Measurements from ENCODE around the gene ADARB2. TPM values are rescaled to one million over a fixed set of nuclear protein-coding genes. Genes with fewer than 3 reads are reported as not detected.
A peak's percentile ranks its signal among the peaks of the same experiment; 100 is the strongest.

ADARB2 gene
- total and polyA plus RNA-seq, 4 experiments from 2014 or later: 13.5 to 14.1 TPM; not detected in 2

GRCh38 chr10:1208366-1209311 is 528.7 kb downstream of the ADARB2 start:
- Mint-ChIP-seq H3K9me3 (no peaks in the 10 kb centered on the region), H3K36me3 (no peaks in the 10 kb centered on the region), H3K27me3 (no peaks in the 10 kb centered on the region), H3K4me1 (peaks cover 0 to 3% (median 1%) of the 10 kb centered on the region in 4 donors), H3K4me3 (no peak overlapping the region), H3K27ac (no peak overlapping the region)
- Histone ChIP-seq H3K36me3 (ENCODE audit: insufficient read depth, low read length) (no peaks in the 10 kb centered on the region), H3K4me1 (ENCODE audit: insufficient read depth, low read length) (no peaks in the 10 kb centered on the region), H3K4me3 (ENCODE audit: low read length in 2 of 2) (no peak overlapping the region), H3K27ac (ENCODE audit: low read depth, low read length) (no peak overlapping the region), H3K9me3 (ENCODE audit: control insufficient read depth in 1 of 2, low read length in 2 of 2) (no peaks in the 10 kb centered on the region), H3K27me3 (ENCODE audit: insufficient read depth, low read length) (no peaks in the 10 kb centered on the region)
- POLR2A ChIA-PET (ENCODE audit: partially characterized antibody): no interaction called here
- no peak for DNase-seq
- CTCF ChIA-PET (ENCODE audit: partially characterized antibody): no interaction called here
- intact Hi-C loops (cut with micrococcal nuclease): no loop called here

DNA sequence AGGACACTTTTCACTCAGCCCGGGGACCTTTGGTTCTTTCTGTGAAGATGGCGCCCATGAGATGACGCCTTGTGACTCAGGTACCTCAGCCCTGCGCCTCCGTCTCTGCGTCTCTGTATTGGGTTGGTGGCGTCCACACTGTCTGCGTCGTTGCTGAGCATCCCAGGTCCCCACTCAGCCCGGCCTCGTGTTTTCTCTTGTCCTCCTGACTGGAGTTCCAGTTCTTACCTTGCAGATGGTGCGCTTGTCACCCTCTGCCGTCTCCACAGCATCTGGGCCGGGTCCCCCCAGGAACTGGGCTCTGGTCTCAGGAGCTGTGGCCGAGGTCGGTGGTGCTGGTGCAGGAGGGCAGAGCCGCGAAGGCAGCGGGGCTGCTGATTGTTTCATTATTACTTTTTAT is 530.7 kb downstream of the ADARB2 start:
- no peak overlapping the region for H3K4me3 ChIP-seq (ENCODE audit: low read length in 2 of 2)
- H3K27me3 Mint-ChIP-seq: no peaks in the 10 kb centered on the region
- H3K27ac ChIP-seq (ENCODE audit: low read depth, low read length): no peak overlapping the region
- POLR2A ChIA-PET (ENCODE audit: partially characterized antibody): no interaction called here
- intact Hi-C loops (cut with micrococcal nuclease): no loop called here
- peaks cover 0 to 3% (median 1%) of the 10 kb centered on the region in 4 donors for H3K4me1 Mint-ChIP-seq
- no peak overlapping the region for H3K27ac Mint-ChIP-seq
- no peaks in the 10 kb centered on the region for H3K4me1 ChIP-seq (ENCODE audit: insufficient read depth, low read length)
- H3K36me3 ChIP-seq (ENCODE audit: insufficient read depth, low read length): no peaks in the 10 kb centered on the region
- no peak overlapping the region for H3K4me3 Mint-ChIP-seq
- H3K9me3 Mint-ChIP-seq: no peaks in the 10 kb centered on the region
- no peak for DNase-seq
- no peaks in the 10 kb centered on the region for H3K9me3 ChIP-seq (ENCODE audit: control insufficient read depth in 1 of 2, low read length in 2 of 2)
- CTCF ChIA-PET (ENCODE audit: partially characterized antibody): no interaction called here
- H3K27me3 ChIP-seq (ENCODE audit: insufficient read depth, low read length): no peaks in the 10 kb centered on the region
- H3K36me3 Mint-ChIP-seq: no peaks in the 10 kb centered on the region

GRCh38 chr10:1206101-1206500 is 531.2 kb downstream of the ADARB2 start:
- Histone ChIP-seq H3K36me3 (ENCODE audit: insufficient read depth, low read length) (no peaks in the 10 kb centered on the region), H3K4me1 (ENCODE audit: insufficient read depth, low read length) (no peaks in the 10 kb centered on the region), H3K9me3 (ENCODE audit: control insufficient read depth in 1 of 2, low read length in 2 of 2) (no peaks in the 10 kb centered on the region), H3K27me3 (ENCODE audit: insufficient read depth, low read length) (no peaks in the 10 kb centered on the region), H3K4me3 (ENCODE audit: low read length in 2 of 2) (no peak overlapping the region), H3K27ac (ENCODE audit: low read depth, low read length) (no peak overlapping the region)
- H3K4me1 Mint-ChIP-seq: peaks cover 0 to 3% (median under 1%) of the 10 kb centered on the region in 4 donors
- H3K4me3 Mint-ChIP-seq: no peak overlapping the region
- ChIA-PET POLR2A (ENCODE audit: partially characterized antibody) (no interaction called here), CTCF (ENCODE audit: partially characterized antibody) (no interaction called here)
- H3K27me3 Mint-ChIP-seq: no peaks in the 10 kb centered on the region
- DNase-seq: no peak
- intact Hi-C loops (cut with micrococcal nuclease): no loop called here
- no peaks in the 10 kb centered on the region for H3K9me3 Mint-ChIP-seq
- H3K27ac Mint-ChIP-seq: peak overlapping the region in 1 of 7 donors; percentile 74
- H3K36me3 Mint-ChIP-seq: no peaks in the 10 kb centered on the region

DNA sequence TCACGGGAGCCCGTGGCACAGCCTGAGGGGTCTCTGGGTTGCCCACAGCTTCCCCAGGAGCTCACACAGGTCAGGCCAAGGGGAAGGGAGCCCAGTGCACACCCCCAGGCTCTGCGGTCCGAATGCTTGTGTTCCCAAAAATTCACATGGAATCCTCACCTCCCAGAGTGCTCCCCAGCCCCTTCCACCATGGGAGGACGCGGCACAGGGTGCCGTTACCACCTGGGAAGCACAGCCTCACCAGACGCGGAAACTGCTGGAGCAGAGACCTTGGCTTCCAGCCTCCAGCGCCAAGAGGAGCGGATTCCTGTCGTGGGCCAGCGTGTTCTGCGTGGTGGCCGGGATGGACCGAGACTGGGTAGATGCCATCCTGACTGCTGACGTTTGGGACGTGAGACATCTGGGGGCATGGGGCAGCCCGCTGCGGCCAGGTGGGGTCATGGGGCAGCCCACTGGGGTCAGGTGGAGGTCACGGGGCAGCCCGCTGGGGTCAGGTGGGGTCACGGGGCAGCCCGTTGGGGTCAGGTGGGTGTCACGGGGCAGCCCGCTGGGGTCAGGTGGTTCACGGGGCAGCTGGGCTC is 531.8 kb downstream of the ADARB2 start:
- H3K4me1 ChIP-seq (ENCODE audit: insufficient read depth, low read length): no peaks in the 10 kb centered on the region
- no peak overlapping the region for H3K4me3 Mint-ChIP-seq
- no peaks in the 10 kb centered on the region for H3K36me3 Mint-ChIP-seq
- peaks cover 0 to 3% (median 0%) of the 10 kb centered on the region in 4 donors for H3K4me1 Mint-ChIP-seq
- ChIA-PET POLR2A (ENCODE audit: partially characterized antibody) (no interaction called here), CTCF (ENCODE audit: partially characterized antibody) (no interaction called here)
- no peak overlapping the region for H3K27ac Mint-ChIP-seq
- intact Hi-C loops (cut with micrococcal nuclease): no loop called here
- no peaks in the 10 kb centered on the region for H3K36me3 ChIP-seq (ENCODE audit: insufficient read depth, low read length)
- H3K9me3 ChIP-seq (ENCODE audit: control insufficient read depth in 1 of 2, low read length in 2 of 2): no peaks in the 10 kb centered on the region
- H3K4me3 ChIP-seq (ENCODE audit: low read length in 2 of 2): no peak overlapping the region
- H3K27ac ChIP-seq (ENCODE audit: low read depth, low read length): no peak overlapping the region
- no peaks in the 10 kb centered on the region for H3K9me3 Mint-ChIP-seq
- no peaks in the 10 kb centered on the region for H3K27me3 ChIP-seq (ENCODE audit: insufficient read depth, low read length)
- no peaks in the 10 kb centered on the region for H3K27me3 Mint-ChIP-seq
- no peak for DNase-seq

GRCh38 chr10:1204434-1205326 is 532.6 kb downstream of the ADARB2 start:
- no peak overlapping the region for H3K27ac Mint-ChIP-seq
- POLR2A ChIA-PET (ENCODE audit: partially characterized antibody): no interaction called here

GRCh38 chr10:1203704-1204103 is 533.6 kb downstream of the ADARB2 start:
- Mint-ChIP-seq H3K4me1 (no peaks in the 10 kb centered on the region), H3K9me3 (no peaks in the 10 kb centered on the region), H3K27ac (no peak overlapping the region), H3K36me3 (no peaks in the 10 kb centered on the region), H3K4me3 (no peak overlapping the region), H3K27me3 (no peaks in the 10 kb centered on the region)
- Histone ChIP-seq H3K36me3 (ENCODE audit: insufficient read depth, low read length) (no peaks in the 10 kb centered on the region), H3K9me3 (ENCODE audit: control insufficient read depth in 1 of 2, low read length in 2 of 2) (no peaks in the 10 kb centered on the region), H3K4me3 (ENCODE audit: low read length in 2 of 2) (no peak overlapping the region), H3K4me1 (ENCODE audit: insufficient read depth, low read length) (no peaks in the 10 kb centered on the region), H3K27ac (ENCODE audit: low read depth, low read length) (no peak overlapping the region), H3K27me3 (ENCODE audit: insufficient read depth, low read length) (no peaks in the 10 kb centered on the region)
- DNase-seq: no peak
- intact Hi-C loops (cut with micrococcal nuclease): no loop called here
- CTCF ChIA-PET (ENCODE audit: partially characterized antibody): no interaction called here
- POLR2A ChIA-PET (ENCODE audit: partially characterized antibody): no interaction called here

More at GRCh38 chr10:1204434-1205326, 532.6 kb downstream of the ADARB2 start:
- H3K27ac ChIP-seq (ENCODE audit: low read depth, low read length): no peak overlapping the region
- Mint-ChIP-seq H3K36me3 (no peaks in the 10 kb centered on the region), H3K9me3 (no peaks in the 10 kb centered on the region), H3K4me1 (no peaks in the 10 kb centered on the region), H3K4me3 (no peak overlapping the region), H3K27me3 (no peaks in the 10 kb centered on the region)
- no peak for DNase-seq
- intact Hi-C loops (cut with micrococcal nuclease): no loop called here
- CTCF ChIA-PET (ENCODE audit: partially characterized antibody): interaction anchor here (0.8 kb wide), 1 partner anchor 23 kb away, joined by 3 read pairs; no protein-coding TSS in a partner anchor
- H3K4me1 ChIP-seq (ENCODE audit: insufficient read depth, low read length): no peaks in the 10 kb centered on the region
- no peak overlapping the region for H3K4me3 ChIP-seq (ENCODE audit: low read length in 2 of 2)
- H3K9me3 ChIP-seq (ENCODE audit: control insufficient read depth in 1 of 2, low read length in 2 of 2): no peaks in the 10 kb centered on the region
- no peaks in the 10 kb centered on the region for H3K27me3 ChIP-seq (ENCODE audit: insufficient read depth, low read length)
- no peaks in the 10 kb centered on the region for H3K36me3 ChIP-seq (ENCODE audit: insufficient read depth, low read length)

DNA sequence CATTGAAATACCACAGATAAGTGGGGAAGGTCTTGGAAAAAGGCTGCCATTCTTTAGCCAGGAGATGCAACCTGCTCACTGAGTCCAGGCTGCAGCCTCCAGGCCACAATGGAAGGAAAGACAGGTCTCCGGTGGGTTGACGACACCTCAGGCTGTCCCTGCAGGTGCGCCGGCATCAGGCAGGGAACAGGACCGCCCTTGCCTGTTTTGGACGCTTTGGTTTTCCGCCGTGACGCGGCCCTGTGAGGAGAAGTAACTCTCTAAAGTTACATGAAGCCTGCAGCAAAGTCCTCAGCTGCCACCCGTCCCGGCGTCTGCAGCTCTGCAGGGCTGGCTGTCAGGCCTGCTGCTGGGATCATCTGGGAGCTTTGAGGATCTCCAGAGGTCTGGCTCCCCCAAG is 534.1 kb downstream of the ADARB2 start:
- H3K27ac Mint-ChIP-seq: no peak overlapping the region

More for the DNA sequence above, 534.1 kb downstream of the ADARB2 start:
- Histone ChIP-seq H3K36me3 (ENCODE audit: insufficient read depth, low read length) (no peaks in the 10 kb centered on the region), H3K27ac (ENCODE audit: low read depth, low read length) (no peak overlapping the region), H3K9me3 (ENCODE audit: control insufficient read depth in 1 of 2, low read length in 2 of 2) (no peaks in the 10 kb centered on the region), H3K4me1 (ENCODE audit: insufficient read depth, low read length) (no peaks in the 10 kb centered on the region), H3K27me3 (ENCODE audit: insufficient read depth, low read length) (no peaks in the 10 kb centered on the region), H3K4me3 (ENCODE audit: low read length in 2 of 2) (no peak overlapping the region)
- intact Hi-C loops (cut with micrococcal nuclease): no loop called here
- POLR2A ChIA-PET (ENCODE audit: partially characterized antibody): no interaction called here
- Mint-ChIP-seq H3K36me3 (no peaks in the 10 kb centered on the region), H3K4me3 (no peak overlapping the region), H3K9me3 (no peaks in the 10 kb centered on the region), H3K4me1 (no peaks in the 10 kb centered on the region), H3K27me3 (peaks cover 0 to 1% of the 10 kb centered on the region in 2 donors)
- CTCF ChIA-PET (ENCODE audit: partially characterized antibody): no interaction called here
- no peak for DNase-seq
